HG03469 (cell line): Measurements from ENCODE around the gene PDF.
"Not testable (repeated sequence)": the region's sequence is repeated elsewhere in the genome, so short reads cannot be mapped to it uniquely, and the experiment has no call there.

Experiments
- ATAC-seq: cut with Tn5 transposase; IDR thresholded peaks from one replicate; pipeline ENCODE4 v1.9.1; 2021; ENCODE audit warnings: mild to moderate bottlenecking, moderate library complexity, moderate number of reproducible peaks; ENCODE audit not compliant: unreplicated experiment

PDF gene, protein sequence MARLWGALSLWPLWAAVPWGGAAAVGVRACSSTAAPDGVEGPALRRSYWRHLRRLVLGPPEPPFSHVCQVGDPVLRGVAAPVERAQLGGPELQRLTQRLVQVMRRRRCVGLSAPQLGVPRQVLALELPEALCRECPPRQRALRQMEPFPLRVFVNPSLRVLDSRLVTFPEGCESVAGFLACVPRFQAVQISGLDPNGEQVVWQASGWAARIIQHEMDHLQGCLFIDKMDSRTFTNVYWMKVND

DNA sequence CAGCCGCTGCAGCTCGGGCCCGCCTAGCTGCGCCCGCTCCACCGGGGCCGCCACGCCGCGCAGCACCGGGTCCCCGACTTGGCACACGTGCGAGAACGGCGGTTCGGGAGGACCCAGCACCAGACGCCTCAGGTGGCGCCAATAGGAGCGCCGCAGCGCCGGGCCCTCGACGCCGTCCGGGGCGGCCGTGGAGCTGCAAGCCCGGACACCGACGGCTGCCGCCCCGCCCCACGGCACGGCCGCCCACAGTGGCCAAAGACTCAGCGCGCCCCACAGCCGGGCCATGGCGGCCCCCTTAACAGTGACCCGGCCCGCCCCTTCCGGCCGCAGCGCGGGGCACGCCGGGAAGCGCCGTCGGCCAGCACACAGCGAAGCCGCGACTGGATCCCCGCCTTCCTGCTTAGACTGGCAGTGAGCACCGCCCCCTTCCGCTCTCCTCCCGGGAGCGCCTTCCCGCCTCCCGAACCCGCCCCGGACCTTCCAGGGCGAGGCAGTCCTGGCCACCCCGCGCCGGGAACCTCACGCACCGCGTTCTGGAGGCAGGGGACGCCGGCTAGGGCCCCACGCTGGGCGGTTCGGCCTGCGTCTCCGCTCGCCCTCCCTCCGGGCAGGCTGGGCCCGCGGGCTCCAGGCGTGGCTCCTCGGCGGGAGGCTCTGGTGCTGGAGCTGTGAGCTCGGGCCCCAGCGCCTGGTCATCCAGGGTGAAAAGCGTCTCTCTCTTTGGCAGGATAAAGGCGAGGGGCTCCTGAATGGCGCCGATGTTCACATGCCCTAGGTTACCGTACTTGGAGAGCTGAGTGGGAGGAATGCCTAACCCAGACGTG, at the start of gene PDF:
PDF (minus strand) TSS at position 303 of the 824 bp plus-strand sequence; CDS start at position 285, 18 bp downstream.
- ATAC-seq, result peak; percentile 77

DNA sequence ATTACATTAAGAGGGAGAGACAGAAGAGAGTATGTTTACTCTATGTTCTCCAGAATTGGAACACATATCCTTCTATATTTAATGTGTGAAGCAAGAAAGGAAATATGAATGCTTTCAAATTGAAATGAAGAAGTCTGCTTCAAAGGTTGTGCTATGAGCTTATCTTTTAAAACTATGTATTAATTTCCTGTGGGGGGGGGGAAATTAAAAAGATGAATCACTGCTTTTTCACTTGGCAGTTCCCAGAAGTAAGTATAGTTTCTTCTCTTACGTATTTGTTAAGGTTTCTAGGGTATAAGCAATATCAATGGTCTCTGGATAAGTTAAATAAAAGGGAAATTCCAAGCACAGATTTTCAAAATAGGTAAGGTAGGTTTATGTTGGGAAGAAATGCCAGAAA, 48.4 kb upstream of the PDF start:
- ATAC-seq, result no peak

DNA sequence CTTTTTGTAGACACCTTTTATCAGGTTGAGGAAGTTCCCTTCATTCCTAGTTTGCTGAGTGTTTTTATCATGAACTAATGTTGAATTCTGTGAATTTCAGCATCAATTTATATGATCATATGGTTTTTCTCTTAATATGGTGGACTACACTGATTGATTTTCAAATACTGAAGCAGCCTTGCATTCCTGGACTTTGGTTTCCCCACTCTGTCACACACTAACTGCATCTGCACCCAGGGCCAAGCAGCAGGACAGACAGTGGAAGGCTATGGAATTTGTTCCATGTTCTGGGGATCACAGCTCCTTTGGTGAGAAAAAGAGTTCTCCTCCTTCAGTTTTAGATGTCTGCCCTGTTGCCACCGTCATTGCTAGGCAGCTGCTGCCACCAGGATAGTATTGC, 47.6 kb upstream of the PDF start:
- ATAC-seq, result no peak

DNA sequence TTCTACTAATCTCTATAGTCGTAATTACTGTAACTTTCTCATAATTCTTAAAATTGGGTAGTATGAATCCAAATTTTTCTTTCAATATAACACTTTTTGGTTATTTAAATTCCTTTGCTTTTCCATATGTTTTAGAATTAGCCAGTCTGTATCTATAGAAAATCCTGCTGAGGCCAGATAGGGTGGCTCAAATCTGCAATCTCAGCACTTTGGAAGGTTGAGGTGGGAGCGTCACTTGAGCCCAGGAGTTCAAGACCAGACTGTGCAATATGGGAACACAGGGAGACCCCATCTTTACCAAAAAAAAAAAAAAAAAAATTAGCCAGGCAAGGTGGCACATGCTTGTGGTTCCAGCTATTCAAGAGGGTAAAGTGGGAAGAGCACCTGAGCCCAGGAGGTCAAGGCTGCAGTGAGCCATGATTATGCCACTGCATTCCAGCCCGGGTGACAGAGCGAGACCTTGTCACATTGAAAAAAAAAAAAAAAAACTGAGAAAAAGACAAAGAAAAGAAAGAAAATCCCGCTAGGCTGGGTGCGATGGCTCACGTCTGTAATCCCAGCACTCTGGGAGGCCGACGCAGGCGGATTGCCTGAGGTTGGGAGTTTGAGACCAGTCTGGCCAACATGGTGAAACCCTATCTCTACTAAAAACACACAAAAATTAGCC, 46.1 kb upstream of the PDF start:
- ATAC-seq, result no peak

DNA sequence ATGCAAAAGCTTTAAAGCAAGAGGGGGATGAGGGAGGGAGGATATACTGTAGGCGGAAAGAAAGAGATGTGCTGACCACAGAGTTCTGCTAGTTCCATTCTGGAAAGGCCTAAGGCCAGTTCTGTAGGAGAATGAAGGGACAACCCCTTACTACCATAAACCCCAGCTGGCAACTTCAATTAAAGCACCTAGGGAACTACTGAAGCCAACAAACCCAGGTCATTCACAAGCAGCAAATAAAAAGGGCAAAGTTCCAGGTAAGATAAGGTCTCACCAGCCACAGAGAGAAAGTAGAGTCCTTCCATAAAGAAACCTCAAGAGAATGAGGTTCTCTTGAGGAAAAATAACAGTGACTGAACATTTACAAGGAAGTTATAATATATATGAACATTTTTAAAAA, 42.6 kb upstream of the PDF start:
- ATAC-seq, result no peak

DNA sequence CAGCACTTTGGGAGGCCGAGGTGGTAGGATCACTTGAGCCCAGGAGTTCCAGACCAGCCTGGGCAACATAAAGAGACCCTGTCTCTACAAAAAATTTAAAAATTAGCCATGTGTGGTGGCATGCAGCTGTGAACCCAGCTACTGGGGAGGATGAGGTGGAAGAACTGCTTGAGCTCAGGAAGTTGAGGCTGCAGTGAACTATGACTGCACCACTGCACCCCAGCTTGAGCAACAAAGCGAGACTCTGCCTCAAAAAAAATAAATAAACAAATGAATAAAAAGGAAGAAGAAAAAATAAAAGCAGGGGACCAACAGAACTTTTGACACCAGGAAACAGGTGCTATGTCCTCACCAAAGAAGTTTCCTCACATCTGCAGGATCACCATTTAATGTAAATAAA, 41.2 kb upstream of the PDF start:
- no peak for ATAC-seq

DNA sequence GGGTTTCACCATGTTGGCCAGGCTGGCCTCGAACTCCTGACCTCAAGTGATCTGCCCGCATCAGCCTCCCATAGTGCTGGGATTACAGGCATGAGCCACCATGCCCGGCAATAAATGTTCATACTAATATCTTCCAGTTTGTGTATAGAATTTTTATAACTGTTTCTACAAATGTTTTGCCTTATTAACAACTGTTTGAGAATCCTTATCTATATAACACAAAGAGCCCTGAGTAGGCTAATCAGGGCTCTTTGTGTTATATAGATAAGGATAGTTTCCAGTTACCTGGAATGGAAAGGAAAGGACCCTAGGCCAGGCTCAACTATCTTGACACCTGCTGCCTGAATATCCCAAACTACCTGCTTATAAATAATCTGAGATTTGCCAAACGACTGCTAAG, 38.5 kb upstream of the PDF start:
- ATAC-seq, result no peak

DNA sequence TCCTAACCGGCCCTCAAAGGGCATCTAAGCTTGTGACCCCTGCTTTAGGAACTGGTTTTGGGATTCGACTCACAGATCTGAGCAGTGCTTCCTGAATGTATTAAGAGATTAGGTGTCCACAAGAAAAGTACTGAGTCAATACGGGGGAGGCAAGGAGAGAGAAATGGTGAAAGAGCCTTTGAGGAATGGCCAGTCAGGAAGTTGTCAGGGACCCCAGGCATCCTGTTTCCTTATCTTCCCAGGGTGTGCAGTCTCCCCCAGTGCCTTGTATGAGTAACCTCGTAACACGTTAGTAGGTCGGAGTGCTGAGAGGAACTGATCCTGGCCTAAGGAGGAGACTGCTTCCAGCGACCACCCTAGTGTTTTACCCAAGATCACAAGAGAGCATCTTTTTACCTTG, 37.6 kb upstream of the PDF start:
- ATAC-seq, result no peak

DNA sequence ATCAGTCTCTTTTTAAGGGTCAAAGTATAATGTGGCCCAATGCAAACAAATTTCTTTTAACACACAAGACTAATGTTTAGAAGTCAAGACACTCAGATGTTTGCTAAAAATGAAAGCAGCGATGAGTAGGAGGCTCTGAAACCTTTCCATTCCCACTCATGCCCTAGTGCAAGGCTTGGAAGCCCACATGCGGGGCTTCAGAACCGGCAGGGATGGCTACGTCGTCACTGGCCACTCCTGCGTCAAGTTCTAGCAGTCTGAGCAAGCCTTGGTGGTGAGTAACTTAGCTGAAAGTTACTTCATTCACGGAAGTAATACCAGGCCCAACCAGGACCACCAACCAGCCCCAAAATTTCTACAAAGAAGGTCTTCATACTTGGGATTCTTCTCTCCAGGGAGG, 36.0 kb upstream of the PDF start:
- ATAC-seq, result no peak

DNA sequence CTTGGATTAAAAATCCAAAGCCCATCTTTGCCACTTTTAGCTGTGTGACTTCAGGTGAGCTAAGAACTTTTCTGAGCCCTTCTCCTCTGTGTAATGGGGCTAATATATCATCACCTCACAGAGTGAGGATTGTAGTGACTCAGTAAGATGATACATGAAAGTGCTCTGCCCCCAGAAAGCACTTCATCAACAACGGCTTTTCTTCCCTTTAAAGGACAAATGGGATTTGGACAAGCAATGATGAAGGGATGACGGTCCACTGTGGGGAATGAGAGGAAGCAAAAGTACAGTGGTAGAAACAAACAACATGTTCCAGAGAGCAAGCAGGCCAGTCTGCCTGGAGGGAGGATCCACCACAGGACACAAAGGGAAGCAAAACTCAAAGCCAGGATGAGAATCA, 35.5 kb upstream of the PDF start:
- ATAC-seq, result no peak

DNA sequence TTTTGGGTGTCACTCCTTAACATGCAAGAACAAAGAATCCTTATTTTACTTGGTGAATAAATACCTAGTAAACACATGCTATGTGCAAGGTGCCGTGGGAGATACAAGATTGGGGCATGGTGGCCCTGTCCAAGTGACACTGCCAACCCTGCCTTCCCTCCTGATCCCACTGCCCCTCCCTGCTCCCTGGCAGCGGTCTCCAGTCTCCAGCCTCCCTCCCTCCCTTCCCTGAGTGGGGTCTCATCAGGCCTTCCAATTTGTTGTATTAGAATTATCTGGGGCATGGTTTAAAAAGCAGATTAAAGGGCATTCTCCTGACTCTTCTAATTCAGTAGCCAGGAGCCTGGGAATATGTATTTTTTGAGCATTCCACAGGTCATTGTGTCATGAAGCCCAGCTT, 33.7 kb upstream of the PDF start:
- ATAC-seq, result no peak

DNA sequence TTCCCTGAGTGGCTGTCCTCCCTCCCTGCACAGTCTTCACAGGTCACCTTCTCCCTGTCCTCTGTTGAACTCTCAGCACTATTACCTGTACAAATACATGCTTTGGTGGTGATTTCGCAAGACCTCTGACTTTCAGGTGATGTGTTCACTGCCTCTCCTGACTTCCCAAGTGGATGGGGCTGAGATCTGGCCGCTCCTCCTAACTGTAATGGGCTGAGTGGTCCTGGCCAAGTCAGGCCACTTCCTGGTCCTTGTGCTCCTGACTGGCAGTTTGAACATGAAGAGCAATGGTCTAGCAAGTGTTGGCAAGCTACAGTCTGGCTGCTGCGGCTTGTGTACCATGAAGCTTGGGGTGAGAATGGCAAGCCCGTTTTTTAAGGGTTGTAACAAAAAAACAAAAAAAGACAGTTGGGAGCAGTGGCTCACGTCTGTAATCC, 32.9 kb upstream of the PDF start:
- no peak for ATAC-seq

DNA sequence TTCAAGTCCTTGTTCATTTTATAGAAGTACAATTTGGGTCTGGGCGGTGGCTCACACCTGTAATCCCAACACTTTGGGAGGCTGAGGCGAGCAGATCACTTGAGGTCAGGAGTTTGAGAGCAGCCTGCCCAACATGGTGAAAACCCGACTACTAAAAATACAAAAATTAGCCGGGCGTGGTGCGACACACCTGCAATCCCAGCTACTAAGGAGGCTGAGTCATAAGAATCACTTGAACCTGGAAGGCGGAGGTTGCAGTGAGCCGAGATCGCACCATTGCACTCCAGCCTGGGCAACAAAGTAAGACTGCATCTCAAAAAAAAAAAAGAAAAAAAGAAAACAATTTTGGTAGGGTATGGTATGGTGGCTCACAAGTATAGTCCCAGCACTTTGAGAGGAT, 29.7 kb upstream of the PDF start:
- not testable (repeated sequence) for ATAC-seq

DNA sequence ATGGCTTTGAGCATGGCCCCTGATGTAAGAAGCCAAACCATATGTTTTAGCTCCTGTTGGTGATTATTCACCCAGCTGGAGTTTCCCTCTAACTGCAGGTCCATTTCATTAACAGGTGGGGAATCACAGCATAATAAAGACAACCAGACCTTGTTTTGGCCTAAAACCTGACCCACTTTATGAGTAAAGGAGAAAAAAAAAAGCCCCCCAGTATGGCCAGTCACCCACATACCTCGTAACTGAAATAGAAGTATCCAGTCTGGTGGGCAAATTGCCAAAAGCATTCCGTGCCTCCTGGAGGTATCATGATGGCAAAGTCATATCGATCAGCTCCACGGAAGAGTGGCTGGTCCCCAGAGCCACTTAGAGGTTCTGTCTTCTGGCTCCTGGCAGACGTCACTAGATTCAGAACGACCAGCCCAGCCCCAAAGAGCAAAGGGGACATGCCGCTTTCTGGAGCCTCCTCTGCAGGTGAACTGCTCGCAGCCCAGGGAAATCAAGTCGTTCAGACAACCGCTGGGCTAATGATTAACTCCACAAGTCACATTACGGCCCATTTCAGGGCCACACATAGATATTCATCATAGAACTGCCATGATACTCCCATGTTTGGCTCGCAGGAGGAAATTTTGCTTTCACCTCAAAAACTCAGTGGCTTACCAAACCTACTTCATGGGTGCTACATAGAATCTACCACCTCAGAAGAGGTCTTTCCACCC, 21.1 kb upstream of the PDF start, which contains the start of gene TMED6:
TMED6 (minus strand) TSS at position 478 of the 719 bp plus-strand sequence; CDS start at position 445, 33 bp downstream.
- ATAC-seq, result no peak

DNA sequence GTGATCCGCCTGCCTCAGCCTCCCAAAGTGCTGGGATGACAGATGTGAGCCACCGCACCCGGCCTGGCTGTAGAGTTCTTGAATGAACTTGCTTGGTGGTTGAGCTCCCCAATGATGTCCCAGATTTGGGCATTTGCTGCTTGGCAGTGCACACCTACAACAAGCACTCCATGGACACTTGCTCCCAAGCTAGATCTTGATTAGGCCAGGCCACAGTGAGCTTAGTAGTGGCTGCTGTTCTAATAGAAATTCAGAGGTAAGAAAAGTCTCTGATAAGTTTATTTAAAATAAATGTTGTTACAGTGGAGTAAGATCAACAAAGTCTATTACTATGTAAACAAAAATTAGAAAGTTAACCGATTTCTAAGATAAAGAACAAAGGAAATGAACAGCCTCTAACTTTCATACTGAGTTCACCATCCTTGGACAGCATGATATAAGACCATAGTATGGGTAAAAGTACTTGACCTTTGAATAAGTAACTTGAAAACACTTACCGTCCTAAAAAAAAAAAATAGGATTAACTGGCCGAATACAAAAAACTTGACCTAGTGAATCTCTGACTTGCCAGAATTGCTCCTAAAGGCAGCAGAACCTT, 20.2 kb upstream of the PDF start:
- no peak for ATAC-seq

DNA sequence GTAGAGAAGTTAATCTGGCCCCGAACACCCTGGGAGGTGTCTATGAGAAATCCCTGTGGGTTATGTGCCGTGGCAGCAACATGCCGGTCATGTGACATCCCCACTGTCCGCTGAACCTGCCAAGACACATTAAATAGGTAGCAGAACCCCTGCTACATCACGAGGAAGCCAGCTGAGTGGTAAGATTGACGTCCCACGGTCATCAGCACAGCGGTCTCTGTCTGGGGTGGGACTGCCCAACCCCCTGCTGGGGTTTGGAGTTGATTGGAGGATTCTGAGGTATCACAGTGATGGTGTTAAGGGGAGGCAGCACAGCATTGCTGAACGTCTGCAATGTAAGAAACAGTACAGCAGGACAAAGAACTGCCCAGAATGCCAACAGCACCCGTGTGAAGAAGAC, 19.1 kb upstream of the PDF start:
- no peak for ATAC-seq

DNA sequence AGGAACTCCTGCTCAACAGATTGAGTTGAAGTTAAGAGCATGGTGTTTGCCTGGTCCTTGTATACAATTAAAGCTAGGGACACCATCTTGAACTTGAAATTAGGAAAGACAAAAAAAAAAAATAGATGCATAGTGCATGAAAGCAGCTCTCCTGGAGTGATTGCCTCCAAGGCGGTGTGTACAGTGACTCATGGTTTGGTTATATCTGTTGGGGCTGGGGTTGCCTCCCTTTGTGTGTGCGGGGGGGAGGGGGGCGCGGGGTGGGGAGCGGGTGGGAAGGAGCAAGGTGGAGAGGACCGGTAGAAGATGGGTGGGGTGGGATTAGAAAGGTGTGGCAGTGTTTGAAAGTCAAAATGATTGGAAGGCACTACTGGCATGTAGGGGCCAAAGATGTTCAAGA, 17.8 kb upstream of the PDF start:
- no peak for ATAC-seq

DNA sequence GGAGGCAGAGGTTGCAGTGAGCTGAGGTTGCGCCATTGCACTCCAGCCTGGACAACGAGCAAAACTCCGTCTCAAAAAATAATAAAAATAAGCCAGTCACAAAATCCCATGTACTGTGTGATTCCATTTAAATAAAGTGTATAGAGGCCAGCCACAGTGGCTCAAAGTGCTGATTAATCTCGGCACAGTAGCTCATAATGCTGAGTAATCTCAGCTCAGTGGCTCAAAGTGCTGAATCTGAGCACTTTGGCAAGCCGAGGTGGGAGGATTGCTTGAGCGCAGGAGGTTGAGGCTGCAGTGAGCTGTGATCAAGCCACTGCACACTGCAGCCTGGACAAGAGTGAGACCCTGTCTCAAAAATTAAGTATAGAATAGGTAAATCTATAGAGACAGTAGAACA, 16.3 kb upstream of the PDF start:
- no peak for ATAC-seq

DNA sequence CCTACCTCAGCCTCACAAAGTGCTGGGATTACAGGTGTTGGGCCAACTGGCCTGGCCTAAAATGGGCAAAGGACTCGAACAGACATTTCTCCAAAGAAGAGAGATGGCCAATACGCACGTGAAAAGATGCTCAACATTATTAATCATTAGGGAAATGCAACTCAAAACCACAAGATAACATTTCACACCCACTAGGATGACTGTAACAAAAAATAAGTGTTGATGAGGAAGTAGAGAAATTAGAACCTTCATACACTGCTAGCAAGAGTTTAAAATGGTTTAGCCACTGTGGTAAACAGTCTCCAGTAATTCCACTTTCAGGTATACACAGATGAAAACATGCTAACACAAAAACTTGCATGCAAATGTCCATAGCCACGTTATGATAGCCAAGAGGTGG, 15.5 kb upstream of the PDF start:
- ATAC-seq, result no peak

DNA sequence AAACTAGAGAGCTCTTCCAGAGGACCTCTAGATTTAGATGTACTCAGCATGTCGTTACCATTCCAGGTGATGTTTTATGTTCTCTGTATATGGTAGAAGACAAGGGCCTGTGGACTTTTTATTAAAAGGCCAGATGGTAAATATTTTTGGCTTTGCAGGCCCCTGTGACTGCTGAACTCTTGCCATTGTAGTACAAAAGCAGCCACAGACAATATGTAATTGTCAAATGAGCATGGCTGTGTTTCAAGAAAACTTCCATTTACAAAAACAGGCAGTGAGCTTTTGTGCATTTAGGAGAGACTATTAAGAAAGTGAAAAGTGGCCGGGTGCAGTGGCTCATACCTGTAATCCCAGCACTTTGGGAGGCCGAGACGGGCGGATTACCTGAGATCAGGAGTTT, 13.8 kb upstream of the PDF start:
- ATAC-seq, result no peak
